HepG2 (cell line): ENCODE measurements around the gene KCNE2. TPM values are rescaled to one million over a fixed set of nuclear protein-coding genes. Genes with fewer than 3 reads are reported as not detected.

Experiments
- ATAC-seq: fragments of 200-7000 bp; cut with Tn5 transposase; 3 replicates; pipeline ENCODE4 v1.9.1; 2020; ENCODE audit warnings: mild to moderate bottlenecking, moderate library complexity
- BruUV-seq: library from RNA; stranded (reverse); fragments of 400-500 nt; replicated peaks from 2 replicates; lab custom pipeline; 2021; lab: Mats Ljungman, UMichigan
- CTCF ChIA-PET: fragments of 300-600 bp; formaldehyde crosslinking; extraction: SDS; loops from one replicate; lab custom pipeline; 2021; ENCODE audit warnings: low total read pairs, inconsistent platforms, low intra/inter-chr PET ratio; lab: Yijun Ruan, JAX
- POLR2A ChIA-PET: fragments of 350-600 bp; sonication (Branson Sonifier 250); formaldehyde crosslinking; loops from one replicate; lab custom pipeline; 2020; ENCODE audit warnings: antibody characterized with exemption, inconsistent platforms; lab: Yijun Ruan, JAX
- DNase-seq: peaks from one replicate; pipeline ENCODE4 v3.0.0-alpha.2; 2015; ENCODE audit warnings: low spot score
- FAIRE-seq: peaks from 3 replicates; lab custom pipeline; 2011; peaks lifted over from hg19 to GRCh38; lab: Jason Lieb, UNC
- H2AFZ ChIP-seq: one replicate; pipeline ENCODE4 v1.6.1; 2011; ENCODE audit warnings: low read length, inconsistent platforms
- H3K27ac ChIP-seq: fragments of 300-600 bp; 3 replicates; pipeline ENCODE4 v1.8.0; 2011; ENCODE audit warnings: mixed run types, mild to moderate bottlenecking, mixed read lengths, low read length, inconsistent platforms; ENCODE audit not compliant: insufficient read depth; ENCODE audit errors: extremely low read length
- H3K27me3 ChIP-seq, 2 experiments: fragments of 200-600 bp in 1 of 2; 2 replicates in 1 of 2; 3 replicates in 1 of 2; pipeline versions ENCODE4 v1.6.0 to v1.8.0; 2011; ENCODE audit warnings: low read length in 2 of 2, mild to moderate bottlenecking in 2 of 2, moderate library complexity in 2 of 2, inconsistent platforms in 1 of 2; ENCODE audit not compliant: insufficient read depth in 2 of 2, control insufficient read depth in 1 of 2
- H3K36me3 ChIP-seq, 2 experiments: fragments of 200-600 bp in 1 of 2; replicated peaks in 1 of 2; 2 replicates in 1 of 2; 3 replicates in 1 of 2; pipeline versions ENCODE4 v1.5.1 to v1.8.0; 2011; ENCODE audit warnings: low read length in 2 of 2, inconsistent platforms in 1 of 2; ENCODE audit not compliant: insufficient read depth in 2 of 2, control insufficient read depth in 1 of 2
- H3K4me1 ChIP-seq: 2 replicates; pipeline ENCODE4 v1.5.1; 2012; ENCODE audit warnings: low read length, inconsistent platforms; ENCODE audit not compliant: insufficient read depth
- H3K4me2 ChIP-seq: 2 replicates; pipeline ENCODE4 v1.6.0; 2011; ENCODE audit warnings: low read depth, low read length, inconsistent platforms
- H3K4me3 ChIP-seq, 3 experiments: fragments of 200-600 bp in 1 of 3; sonication (generic), shearing (Covaris generic) in 1 of 3; replicated peaks in 1 of 3; 2 replicates each; pipeline ENCODE4 v1.5.1; 2011 to 2016; ENCODE audit warnings: low read length in 3 of 3, inconsistent platforms in 2 of 3, low read depth in 2 of 3, mild to moderate bottlenecking in 2 of 3, control low read depth in 1 of 3, mixed read lengths in 1 of 3; ENCODE audit not compliant: insufficient read depth in 1 of 3
- H3K79me2 ChIP-seq: one replicate; pipeline ENCODE4 v1.6.1; 2011; ENCODE audit warnings: low read length, inconsistent platforms; ENCODE audit not compliant: insufficient read depth
- H3K9ac ChIP-seq: 2 replicates; pipeline ENCODE4 v1.6.0; 2011; ENCODE audit warnings: mild to moderate bottlenecking, low read depth, low read length, inconsistent platforms; ENCODE audit not compliant: insufficient read depth
- H3K9me3 ChIP-seq: 2 replicates; pipeline ENCODE4 v1.5.1; 2012; ENCODE audit warnings: mild to moderate bottlenecking, low read length
- H4K20me1 ChIP-seq: 2 replicates; pipeline ENCODE4 v1.6.0; 2011; ENCODE audit warnings: inconsistent platforms, mild to moderate bottlenecking, low read length, moderate library complexity; ENCODE audit not compliant: insufficient read depth
- ASH2L ChIP-seq: fragments of 300-600, 200-600 bp; sonication (generic); IDR thresholded peaks from 2 replicates; pipeline ENCODE4 v1.7.0; 2017; ENCODE audit warnings: low read depth, mild to moderate bottlenecking, moderate library complexity, mixed read lengths, low read length; ENCODE audit not compliant: insufficient read length
- GTF3A ChIP-seq: sonication (generic); formaldehyde crosslinking; conservative IDR thresholded peaks from 2 replicates; pipeline ENCODE4 v1.4.0; 2020; ENCODE audit warnings: mild to moderate bottlenecking, missing genetic modification reagents
- RBM22 ChIP-seq: fragments of 200-400 bp; formaldehyde crosslinking; optimal IDR thresholded peaks from 2 replicates; pipeline ENCODE3; 2017; ENCODE audit warnings: mild to moderate bottlenecking, low read length, moderate library complexity
- SOX6 ChIP-seq, 2 experiments: fragments of 450-650 bp in 1 of 2; sonication (generic) in 1 of 2; formaldehyde crosslinking in 1 of 2; IDR thresholded peaks; 2 replicates each; pipeline versions ENCODE4 v1.4.0 to v1.6.1; 2017 to 2020; ENCODE audit warnings: antibody characterized with exemption in 1 of 2, mild to moderate bottlenecking in 1 of 2, missing genetic modification reagents in 1 of 2
- SP5 ChIP-seq: IDR thresholded peaks from 2 replicates; pipeline ENCODE4 v1.6.1; 2016; ENCODE audit warnings: low read depth, borderline replicate concordance
- TCF12 ChIP-seq, 2 experiments: fragments of 450-650 bp in 1 of 2; sonication (generic) in 1 of 2; formaldehyde crosslinking in 1 of 2; IDR thresholded peaks; 2 replicates each; pipeline versions ENCODE4 v1.6.1 to v1.8.0; 2017 to 2022; ENCODE audit warnings: antibody characterized with exemption in 1 of 2, mild to moderate bottlenecking in 1 of 2, missing genetic modification reagents in 1 of 2, moderate library complexity in 1 of 2
- ZNF253 ChIP-seq: sonication (generic); formaldehyde crosslinking; IDR thresholded peaks from 2 replicates; pipeline ENCODE4 v1.8.0; 2022; ENCODE audit warnings: mild to moderate bottlenecking, missing genetic modification reagents, borderline replicate concordance
- ZNF264 ChIP-seq: sonication (generic); formaldehyde crosslinking; IDR thresholded peaks from 2 replicates; pipeline ENCODE4 v1.4.0; 2020; ENCODE audit warnings: missing genetic modification reagents
- WGBS: methylation state at CpG from one replicate; pipeline ENCODE4 v1.1.6; 2017; ENCODE audit warnings: low lambda C conversion rate; 5-methylcytosine and 5-hydroxymethylcytosine counted together
- in situ Hi-C: cut with HindIII; loops from 2 replicates; pipeline ENCODE4 v1.10.0; 2017; ENCODE audit warnings: low pct_unique_long_range_greater_than_20kb; ENCODE audit not compliant: extremely low pct_ligation_motif_present
- intact Hi-C: fragments of 100-400 bp; cut with micrococcal nuclease; formaldehyde crosslinking; loops from one replicate; pipeline ENCODE4 v1.10.0; 2022; ENCODE audit not compliant: unreplicated experiment
- polyA plus RNA-seq, 8 experiments: library from polyadenylated mRNA; depleted of rRNA in 3 of 8; stranded (reverse) in 7 of 8; unstranded in 1 of 8; fragments of >200 nt; fragmentation: Illumina TruSeq in 4 of 8; extraction: Trizol in 4 of 8; gene quantifications; 2 replicates each; pipeline versions ENCODE4 v1.2.1 to v1.2.3, GENCODE V29; 2011 to 2016; ENCODE audit warnings: low read depth in 4 of 8, missing spikeins in 1 of 8, mixed read lengths in 1 of 8; ENCODE audit not compliant: insufficient read depth in 1 of 8
- total RNA-seq, 5 experiments: library from RNA; depleted of rRNA; stranded (reverse); fragments of >200 nt; fragmentation: Illumina TruSeq; extraction: Trizol; gene quantifications; 2 replicates each; pipeline ENCODE4 v1.2.3, GENCODE V29; 2016; ENCODE audit warnings: low read depth in 1 of 5
- TF ChIP-seq, protein P1 (sequence below): sonication (generic); formaldehyde crosslinking; conservative IDR thresholded peaks from 2 replicates; pipeline ENCODE4 v1.4.0; 2020; ENCODE audit warnings: missing genetic modification reagents

Gene KCNE2
- total and polyA plus RNA-seq, 2 of the 13 experiments (the other 11 are each of a cell fraction or from before 2014, with no cell fraction given): not detected

DNA sequence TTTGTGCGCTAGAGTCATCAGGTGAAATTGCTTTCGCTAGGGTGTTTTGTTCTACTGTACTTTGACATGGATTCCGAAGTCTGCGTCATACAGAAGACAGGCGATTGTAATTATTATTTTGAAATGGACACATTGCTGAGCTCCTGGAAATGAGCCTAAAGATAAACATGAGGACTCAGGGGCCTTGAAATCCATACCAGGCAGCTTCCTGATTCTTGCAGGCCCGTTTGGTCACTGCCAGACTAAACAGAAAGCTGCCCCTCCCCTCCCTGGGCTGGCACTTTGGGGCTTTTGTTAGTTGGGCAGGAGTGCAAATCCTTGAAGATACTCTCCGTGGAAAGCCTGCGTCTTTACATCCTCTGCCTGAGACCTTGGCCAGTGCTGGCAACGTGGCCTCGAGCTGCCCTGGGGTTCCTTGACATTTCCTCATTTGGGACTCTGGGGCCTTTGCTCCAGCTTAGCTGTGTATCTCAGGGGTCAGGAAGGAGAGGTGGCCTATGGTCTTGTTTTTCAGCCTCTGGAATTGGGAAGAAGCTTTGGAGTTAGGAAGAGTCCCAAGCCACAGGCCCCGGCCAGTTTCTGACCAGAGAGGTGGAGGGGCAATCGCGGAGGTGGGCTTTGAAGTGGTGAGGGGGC lies 26.9 kb upstream of the KCNE2 start:
- ATAC-seq (no peak), FAIRE-seq (no peak), DNase-seq (no peak)
- Histone ChIP-seq H3K9ac (no peak overlapping the region), H3K27ac (no peak overlapping the region), H3K4me1 (peaks cover 13% of the 10 kb centered on the region), H4K20me1 (no peaks in the 10 kb centered on the region), H3K79me2 (no peaks in the 10 kb centered on the region), H2AFZ (no peak overlapping the region), H3K36me3 (no peaks in the 10 kb centered on the region), H3K27me3 (peaks cover 1 to 36% of the 10 kb centered on the region in 2 experiments; a peak in 3 of 5 replicates), H3K4me2 (no peak overlapping the region), H3K9me3 (no peaks in the 10 kb centered on the region), H3K4me3 (no peak overlapping the region)
- POLR2A ChIA-PET: no interaction called here
- 63% methylated on average over 13 of the region's 13 CpGs for WGBS
- CTCF ChIA-PET: no interaction called here
- TF ChIP-seq RBM22 (no peak), ZNF253 (no peak), GTF3A (CRISPR knock-in tag) (no peak), SP5 (CRISPR knock-in tag) (no peak), ZNF264 (CRISPR knock-in tag) (no peak), TCF12 (IDR thresholded peaks at IDR 0.05) (no peak), TCF12 (CRISPR knock-in tag; IDR thresholded peaks at IDR 0.05) (no peak), ASH2L (no peak), SOX6 (IDR thresholded peaks at IDR 0.05) (no peak), SOX6 (CRISPR knock-in tag; IDR thresholded peaks at IDR 0.05) (no peak)
- TF ChIP-seq, protein P1, sequence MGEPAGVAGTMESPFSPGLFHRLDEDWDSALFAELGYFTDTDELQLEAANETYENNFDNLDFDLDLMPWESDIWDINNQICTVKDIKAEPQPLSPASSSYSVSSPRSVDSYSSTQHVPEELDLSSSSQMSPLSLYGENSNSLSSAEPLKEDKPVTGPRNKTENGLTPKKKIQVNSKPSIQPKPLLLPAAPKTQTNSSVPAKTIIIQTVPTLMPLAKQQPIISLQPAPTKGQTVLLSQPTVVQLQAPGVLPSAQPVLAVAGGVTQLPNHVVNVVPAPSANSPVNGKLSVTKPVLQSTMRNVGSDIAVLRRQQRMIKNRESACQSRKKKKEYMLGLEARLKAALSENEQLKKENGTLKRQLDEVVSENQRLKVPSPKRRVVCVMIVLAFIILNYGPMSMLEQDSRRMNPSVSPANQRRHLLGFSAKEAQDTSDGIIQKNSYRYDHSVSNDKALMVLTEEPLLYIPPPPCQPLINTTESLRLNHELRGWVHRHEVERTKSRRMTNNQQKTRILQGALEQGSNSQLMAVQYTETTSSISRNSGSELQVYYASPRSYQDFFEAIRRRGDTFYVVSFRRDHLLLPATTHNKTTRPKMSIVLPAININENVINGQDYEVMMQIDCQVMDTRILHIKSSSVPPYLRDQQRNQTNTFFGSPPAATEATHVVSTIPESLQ (CRISPR knock-in tag): no peak
- BruUV-seq: no TSS peak
- in situ Hi-C loops (no loop called here), intact Hi-C loops (no loop called here)
